NCI-H2171 (cell line): ENCODE data around the gene INPP5A.
"Not testable (repeated sequence)": the region's sequence is repeated elsewhere in the genome, so short reads cannot be mapped to it uniquely, and the experiment has no call there.

ENCODE experiments used
- DNase-seq: peaks from one replicate; lab custom pipeline; 2025; lab: John Stamatoyannopoulos, UW

INPP5A gene

DNA sequence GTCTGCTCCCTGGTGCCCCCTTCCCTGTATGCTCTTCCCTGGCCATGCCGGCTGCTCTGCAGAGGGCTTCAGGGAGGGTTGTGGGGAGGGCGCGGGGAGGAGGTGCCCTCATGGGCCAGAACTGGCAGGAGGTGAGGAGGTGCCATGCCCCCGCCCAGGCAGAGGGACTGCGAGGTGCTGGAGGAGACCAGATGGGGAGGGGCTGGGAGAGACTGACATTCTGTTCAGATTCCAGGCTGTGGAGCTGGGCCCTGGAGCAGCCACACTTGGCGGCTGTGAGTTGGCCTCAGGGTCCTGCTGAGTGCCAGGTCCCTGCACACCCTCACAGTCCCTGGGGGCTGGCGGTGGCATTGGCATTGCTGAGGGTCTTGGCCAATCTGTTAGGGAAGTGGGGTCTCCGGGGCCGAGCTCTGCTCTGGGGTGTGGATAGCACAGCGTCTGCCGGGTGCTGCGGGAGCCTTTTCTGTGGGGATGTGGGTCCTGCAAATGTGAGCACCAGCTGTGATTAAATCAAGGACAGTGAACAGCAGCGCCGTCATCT, 25.4 kb downstream of the INPP5A start:
- DNase-seq = no peak

GRCh38 chr10:132563485-132564248, 26.1 kb downstream of the INPP5A start:
- no peak for DNase-seq

DNA sequence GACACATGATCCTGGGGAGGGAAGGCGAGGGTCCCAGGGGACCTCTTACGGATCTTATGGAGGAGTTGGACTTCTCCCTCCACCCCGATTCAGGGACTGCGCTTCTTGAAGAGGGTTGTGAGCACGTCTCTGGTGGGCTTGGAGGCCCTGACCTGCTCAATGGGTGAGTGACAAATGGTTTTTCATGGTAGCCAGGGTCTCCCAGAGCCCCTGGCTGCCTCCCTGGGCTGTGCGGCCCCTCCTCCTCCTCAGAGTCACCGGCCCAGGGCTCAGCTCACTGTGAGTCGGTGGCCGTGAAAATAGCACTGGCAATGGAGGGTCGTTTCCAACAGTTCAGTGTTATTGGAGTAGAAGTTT, 26.6 kb downstream of the INPP5A start:
- no peak for DNase-seq

- DNase-seq = no peak
Measured at GRCh38 chr10:132564690-132565089, 27.1 kb downstream of the INPP5A start.

DNA sequence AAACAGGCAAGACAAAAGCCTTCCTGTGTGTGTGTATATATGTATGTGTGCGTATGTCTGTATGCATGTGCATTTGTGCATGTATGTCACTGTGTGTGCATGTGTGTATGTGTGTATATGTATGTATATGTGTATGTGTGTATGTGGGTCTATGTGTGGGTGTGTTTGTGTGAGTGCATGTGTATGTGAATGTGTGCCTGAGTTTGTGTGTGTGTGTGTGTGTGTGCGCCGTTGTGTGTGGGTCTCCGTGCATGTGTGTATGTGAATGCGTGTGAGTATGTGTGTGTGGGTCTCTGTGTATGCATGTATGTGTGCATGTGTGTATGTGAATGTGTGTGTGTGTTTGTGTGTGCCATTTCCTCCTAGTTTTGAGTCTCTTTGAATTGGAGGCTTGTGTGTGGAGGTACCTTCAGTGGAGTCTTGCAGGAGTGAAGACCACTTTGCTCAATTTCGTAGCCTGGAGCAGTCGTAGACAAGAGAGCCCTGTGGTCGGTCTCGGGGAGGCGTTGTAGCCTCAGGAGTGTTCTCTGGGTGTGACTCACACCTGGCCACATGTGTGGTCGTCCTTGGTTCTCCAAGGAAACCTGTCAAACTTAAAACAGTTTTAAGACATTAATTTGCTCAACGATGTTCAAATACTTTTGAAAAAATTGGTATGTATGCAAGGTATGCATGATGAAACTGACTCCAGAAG, 28.1 kb downstream of the INPP5A start:
- no peak for DNase-seq

- DNase-seq = no peak
Measured at GRCh38 chr10:132566892-132567291, 29.3 kb downstream of the INPP5A start.

GRCh38 chr10:132570265-132570664, 32.7 kb downstream of the INPP5A start:
- no peak for DNase-seq

DNA sequence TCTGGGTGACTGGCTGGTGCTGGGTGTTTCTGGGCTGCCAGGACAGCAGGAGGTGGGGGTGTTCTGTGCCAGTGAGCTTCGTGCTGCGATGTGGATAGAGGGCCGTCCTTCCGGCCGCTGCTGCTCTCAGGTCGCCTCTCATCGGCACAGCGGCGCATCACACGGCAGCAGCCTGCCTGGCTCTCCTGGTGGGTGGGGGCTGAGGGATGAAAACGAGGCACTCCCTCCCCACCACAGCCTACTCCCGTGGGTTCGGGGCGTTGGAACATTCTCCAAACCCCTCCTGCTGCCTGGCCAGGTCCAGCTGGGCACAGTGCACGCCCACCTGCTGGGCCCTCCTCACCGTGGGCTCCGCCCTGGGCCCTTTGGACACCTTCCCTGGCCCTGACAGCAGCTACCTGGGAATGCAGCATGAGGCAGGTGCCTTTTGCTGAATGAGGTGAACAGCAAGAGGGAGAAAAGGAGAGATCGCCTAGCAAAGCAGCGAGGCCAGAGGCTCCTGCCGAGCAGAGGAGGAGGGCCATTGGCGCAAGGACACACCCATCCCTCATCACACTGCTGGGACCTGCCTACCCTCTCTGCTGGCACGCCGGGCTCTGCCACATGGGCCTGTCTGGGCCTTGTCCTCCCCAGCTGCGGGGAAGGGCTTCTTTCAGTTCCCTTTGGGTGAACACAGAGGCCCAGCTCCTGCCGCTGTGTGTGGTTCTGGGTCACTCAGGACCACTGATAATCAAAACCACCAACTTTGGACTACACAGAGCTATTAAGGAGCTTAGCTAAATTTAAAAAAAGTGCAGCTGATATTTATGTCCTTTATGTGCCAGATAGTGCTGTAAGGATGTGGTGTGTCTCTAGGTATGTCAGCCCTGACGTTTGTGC, 33.4 kb downstream of the INPP5A start:
- DNase-seq = no peak

- peak; percentile 45 for DNase-seq
Measured at GRCh38 chr10:132571650-132572544, 34.3 kb downstream of the INPP5A start.

GRCh38 chr10:132572545-132572937, 35.0 kb downstream of the INPP5A start:
- no peak for DNase-seq

- not testable (repeated sequence) for DNase-seq
Measured at GRCh38 chr10:132572946-132573345, 35.4 kb downstream of the INPP5A start.

- no peak for DNase-seq
Measured at GRCh38 chr10:132574288-132574687, 36.7 kb downstream of the INPP5A start.

- no peak for DNase-seq
Measured at GRCh38 chr10:132574783-132575319, 37.3 kb downstream of the INPP5A start.

DNA sequence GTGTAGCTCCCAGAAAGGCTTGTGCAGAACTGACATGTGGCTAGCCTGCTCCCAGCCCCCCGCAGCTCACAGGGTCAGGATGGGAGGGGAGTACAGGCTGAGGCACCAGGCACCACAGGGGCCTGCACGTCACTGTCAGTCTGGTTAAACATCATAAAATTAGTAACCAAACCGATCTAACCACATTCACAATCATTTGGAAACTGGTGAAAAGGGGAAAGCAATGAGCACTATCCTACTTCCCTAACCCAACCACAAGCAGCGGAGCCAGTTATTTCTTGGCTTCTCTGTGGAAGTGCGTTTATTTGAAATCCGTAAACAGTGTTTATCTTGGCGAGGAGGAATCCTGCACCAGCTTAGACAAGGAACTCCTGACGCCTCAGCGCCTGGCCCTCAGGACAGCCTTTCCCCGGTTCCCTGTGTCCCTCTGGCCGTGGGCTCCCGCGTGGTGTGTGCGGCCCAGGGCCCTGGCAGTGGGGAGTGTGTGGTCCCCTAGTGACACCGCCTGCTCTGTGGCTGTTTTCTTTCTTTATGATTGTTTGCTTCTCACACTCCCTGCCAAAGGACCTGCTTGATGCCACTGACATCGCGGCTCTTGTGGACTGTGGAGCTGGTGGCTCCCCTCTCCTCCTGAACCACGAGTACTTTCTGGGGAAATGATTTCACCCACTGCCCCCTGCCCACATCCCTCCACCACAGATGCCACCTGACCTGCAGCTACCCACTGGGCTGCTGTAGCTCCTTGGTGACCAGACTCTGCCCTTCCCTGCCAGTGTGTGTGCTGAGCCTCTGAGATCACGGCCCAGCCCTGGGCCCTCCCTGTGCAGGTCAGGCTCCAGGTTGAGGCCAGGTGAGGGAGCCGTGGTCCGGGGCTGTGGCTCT, 38.0 kb downstream of the INPP5A start:
- DNase-seq = no peak

DNA sequence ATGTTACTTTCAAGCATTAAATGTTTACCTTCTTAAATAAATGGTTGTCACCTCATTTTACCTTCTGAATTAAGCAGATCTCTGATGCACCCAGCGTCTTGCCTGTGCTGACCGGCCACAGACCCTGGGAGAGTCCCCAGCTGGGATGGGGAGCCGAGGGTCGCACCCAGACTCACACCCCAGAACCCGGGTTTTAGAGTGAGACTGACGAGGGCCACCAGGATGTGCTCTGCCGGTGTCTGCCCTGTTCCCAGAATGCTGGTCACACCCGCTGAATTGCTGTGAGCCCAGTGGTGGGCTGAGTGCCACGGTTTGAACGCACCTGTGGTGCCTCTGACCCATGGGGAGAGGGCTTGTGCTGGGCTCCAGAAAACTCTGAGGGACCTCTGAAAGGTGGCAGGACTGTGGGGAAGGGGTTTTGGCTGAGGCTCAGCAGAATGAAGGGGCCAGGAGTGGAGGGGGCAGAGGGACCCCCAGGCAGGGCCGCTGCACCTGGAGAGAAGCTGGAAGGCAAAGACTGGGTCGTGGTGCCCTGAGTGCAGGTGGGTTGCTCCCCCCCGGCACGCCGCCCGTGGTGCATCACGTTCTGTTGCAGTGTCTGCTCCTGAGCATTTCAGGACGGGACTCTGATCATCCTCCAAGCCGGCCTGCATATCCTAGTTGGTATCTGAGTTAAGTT, 39.2 kb downstream of the INPP5A start:
- DNase-seq = no peak

DNA sequence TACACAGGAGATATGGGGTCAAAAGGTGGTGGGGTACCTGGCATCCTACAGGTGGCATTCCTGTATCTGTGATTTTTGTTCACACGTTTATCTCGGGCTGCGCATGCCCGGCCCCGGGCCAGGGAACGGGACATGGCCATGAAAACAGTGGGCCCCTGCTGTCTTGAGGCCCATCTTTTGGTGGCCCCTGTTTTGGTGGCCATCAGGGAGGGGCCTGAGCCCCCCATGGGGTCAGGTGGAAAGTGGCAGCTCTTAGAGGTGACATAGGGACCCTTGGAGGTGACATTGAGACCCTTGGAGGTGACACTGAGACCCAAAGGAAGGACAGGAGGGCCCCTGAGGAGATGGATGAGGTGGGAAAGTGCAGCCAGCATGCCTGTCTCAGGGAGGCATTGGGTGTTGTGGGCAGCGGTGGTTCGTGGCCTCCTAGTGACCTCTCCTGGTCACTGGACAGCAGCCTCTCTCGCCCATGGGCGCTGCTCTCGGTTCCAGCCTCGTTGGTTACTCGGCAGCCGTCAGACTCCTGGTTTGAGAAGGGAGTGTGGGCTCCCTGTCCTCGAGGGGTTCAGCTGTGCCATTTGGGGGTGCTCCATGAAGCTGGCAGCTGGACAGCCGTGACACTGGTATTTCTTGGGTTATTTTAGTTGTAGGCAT, 39.9 kb downstream of the INPP5A start:
- no peak for DNase-seq

- no peak for DNase-seq
Measured at GRCh38 chr10:132578287-132578951, 40.8 kb downstream of the INPP5A start.
